ENCODE results near the gene NDUFV1. TPM values are rescaled to one million over a fixed set of nuclear protein-coding genes. Genes with fewer than 3 reads are reported as not detected.
"Not testable (repeated sequence)": the region's sequence is repeated elsewhere in the genome, so short reads cannot be mapped to it uniquely, and the experiment has no call there.

The NDUFV1 gene
- total RNA-seq, 2 donors from 2014 or later: 422 to 434 TPM

GRCh38 chr11:67584205-67584880, 22.4 kb upstream of the NDUFV1 start:
- intact Hi-C loops (cut with DNase I): no loop called here
- peak; percentile 75 to 82 for ATAC-seq

GRCh38 chr11:67584881-67585873, 21.6 kb upstream of the NDUFV1 start:
- intact Hi-C loops (cut with DNase I): no loop called here
- ATAC-seq: peak in 1 of 2 donors; percentile 1
- DNase-seq: no peak

More at GRCh38 chr11:67584205-67584880, 22.4 kb upstream of the NDUFV1 start:
- peak; percentile 79 for DNase-seq

- intact Hi-C loops (cut with DNase I): no loop called here
- DNase-seq (no peak), ATAC-seq (no peak)
These were observed 20.8 kb upstream of the NDUFV1 start for GRCh38 chr11:67585911-67586310.

GRCh38 chr11:67586568-67587250, 20.0 kb upstream of the NDUFV1 start:
- DNase-seq: no peak
- ATAC-seq: no peak
- intact Hi-C loops (cut with DNase I): no loop called here

- DNase-seq: no peak
- no peak for ATAC-seq
- intact Hi-C loops (cut with DNase I): no loop called here
These were observed 18.6 kb upstream of the NDUFV1 start for GRCh38 chr11:67588136-67588503.

- intact Hi-C loops (cut with DNase I); ATAC-seq; DNase-seq: not testable (repeated sequence)
These were observed 17.8 kb upstream of the NDUFV1 start for GRCh38 chr11:67588899-67589415.

- no peak for ATAC-seq
- intact Hi-C loops (cut with DNase I): no loop called here
- no peak for DNase-seq
These were observed 13.7 kb upstream of the NDUFV1 start for GRCh38 chr11:67592880-67593564.

GRCh38 chr11:67593565-67593905, 13.2 kb upstream of the NDUFV1 start:
- intact Hi-C loops (cut with DNase I): no loop called here
- DNase-seq: no peak
- ATAC-seq: no peak

GRCh38 chr11:67594480-67594879, 12.3 kb upstream of the NDUFV1 start:
- DNase-seq (no peak), ATAC-seq (no peak)
- intact Hi-C loops (cut with DNase I): no loop called here

- ATAC-seq (no peak), DNase-seq (no peak)
- intact Hi-C loops (cut with DNase I): no loop called here
These were observed 9.9 kb upstream of the NDUFV1 start for GRCh38 chr11:67596753-67597300.

GRCh38 chr11:67597458-67597857, 9.3 kb upstream of the NDUFV1 start:
- intact Hi-C loops (cut with DNase I); ATAC-seq; DNase-seq: not testable (repeated sequence)

- DNase-seq; ATAC-seq; intact Hi-C loops (cut with DNase I): not testable (repeated sequence)
These were observed 8.8 kb upstream of the NDUFV1 start for GRCh38 chr11:67597963-67598362.

- ATAC-seq (no peak), DNase-seq (no peak)
- intact Hi-C loops (cut with DNase I): no loop called here
These were observed 7.6 kb upstream of the NDUFV1 start for GRCh38 chr11:67599149-67599548.

GRCh38 chr11:67600324-67601029, 6.3 kb upstream of the NDUFV1 start:
- DNase-seq (no peak), ATAC-seq (no peak)
- intact Hi-C loops (cut with DNase I): no loop called here

GRCh38 chr11:67601098-67601497, 5.6 kb upstream of the NDUFV1 start:
- ATAC-seq (no peak), DNase-seq (no peak)
- intact Hi-C loops (cut with DNase I): no loop called here

- ATAC-seq; intact Hi-C loops (cut with DNase I); DNase-seq: not testable (repeated sequence)
These were observed 2.6 kb upstream of the NDUFV1 start for GRCh38 chr11:67604119-67604518.

- DNase-seq: no peak
- intact Hi-C loops (cut with DNase I): no loop called here
- ATAC-seq: no peak
These were observed 1.9 kb upstream of the NDUFV1 start for GRCh38 chr11:67604815-67605214.

Data from left cardiac atrium (tissue), 4 donors.